ENCODE measurements around the gene IGSF1.

The IGSF1 gene

DNA sequence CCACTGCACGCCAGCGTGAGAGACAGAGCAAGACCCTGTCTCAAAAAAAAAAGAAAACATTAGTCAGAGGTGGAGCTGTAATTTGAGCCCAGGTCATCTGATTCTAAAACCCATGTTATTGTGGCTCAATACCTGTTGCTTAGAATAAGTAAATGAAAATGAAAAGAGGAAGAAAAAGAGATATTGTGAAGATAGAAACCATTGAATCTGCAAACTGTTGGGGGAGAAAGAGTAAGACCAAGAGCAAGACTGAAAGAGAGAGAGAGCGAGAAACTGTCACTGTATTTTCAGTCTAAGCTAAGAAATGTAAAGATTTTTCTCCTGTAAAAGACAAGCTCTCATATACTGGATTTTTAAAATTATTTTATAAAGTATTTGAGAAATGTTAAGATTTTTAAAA is 9.7 kb upstream of the IGSF1 start:
- TF ChIP-seq TAF1 (IDR thresholded peaks at IDR 0.05; ENCODE audit: borderline replicate concordance, low read depth, low read length) = no peak
- no peak for TF ChIP-seq POLR2A (IDR thresholded peaks at IDR 0.05; ENCODE audit: low read depth, low read length)
- TF ChIP-seq POLR2AphosphoS5 (IDR thresholded peaks at IDR 0.05; ENCODE audit: low read depth, low read length) = no peak
- FAIRE-seq = no peak
- DNase-seq (ENCODE audit: insufficient read length) = no peak

DNA sequence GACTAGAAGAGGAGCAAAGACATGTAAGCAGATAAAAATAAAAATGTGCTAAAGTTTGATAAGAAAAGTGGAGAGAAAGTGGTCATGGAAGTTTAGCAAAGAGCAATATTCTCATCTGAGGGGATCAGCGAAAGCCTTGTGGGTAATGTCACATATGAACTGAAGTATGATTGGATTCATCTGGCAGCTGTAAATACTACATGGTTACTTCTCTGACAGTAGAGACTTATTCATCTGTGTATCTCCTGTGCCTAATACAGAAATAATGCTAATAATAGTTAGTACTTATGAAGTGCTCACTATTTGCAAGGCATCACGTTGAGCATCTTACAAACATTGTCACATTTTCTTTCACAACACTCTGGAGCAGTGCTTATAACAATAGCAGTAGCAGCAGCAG is 8.9 kb upstream of the IGSF1 start:
- DNase-seq (ENCODE audit: insufficient read length) (no peak), FAIRE-seq (no peak)
- no peak for TF ChIP-seq POLR2A (IDR thresholded peaks at IDR 0.05; ENCODE audit: low read depth, low read length)
- no peak for TF ChIP-seq POLR2AphosphoS5 (IDR thresholded peaks at IDR 0.05; ENCODE audit: low read depth, low read length)
- TF ChIP-seq TAF1 (IDR thresholded peaks at IDR 0.05; ENCODE audit: borderline replicate concordance, low read depth, low read length) = no peak

DNA sequence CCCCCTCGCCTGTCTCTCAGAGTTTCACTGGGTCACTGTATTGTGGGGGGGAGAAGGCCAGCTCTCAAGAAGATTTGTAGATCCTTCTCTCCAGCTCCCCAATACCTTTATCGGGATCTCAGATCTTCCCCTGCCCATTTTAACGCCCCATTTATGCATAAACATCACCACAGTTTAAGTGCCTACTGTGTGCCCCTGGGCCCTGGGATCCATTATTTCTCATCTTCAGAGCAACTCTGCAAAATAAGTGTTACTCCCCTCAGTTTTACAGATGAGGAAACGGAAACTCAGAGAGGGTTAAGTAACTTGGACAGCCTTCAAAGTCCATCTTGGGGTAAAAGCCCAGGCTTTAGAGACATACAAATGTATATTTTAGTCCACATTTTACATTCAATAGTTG is 421 bp upstream of the IGSF1 start:
- no peak for TF ChIP-seq TAF1 (IDR thresholded peaks at IDR 0.05; ENCODE audit: borderline replicate concordance, low read depth, low read length)
- TF ChIP-seq POLR2AphosphoS5 (IDR thresholded peaks at IDR 0.05; ENCODE audit: low read depth, low read length) = no peak
- TF ChIP-seq POLR2A (IDR thresholded peaks at IDR 0.05; ENCODE audit: low read depth, low read length) = no peak
- FAIRE-seq (no peak), DNase-seq (ENCODE audit: insufficient read length) (no peak)

DNA sequence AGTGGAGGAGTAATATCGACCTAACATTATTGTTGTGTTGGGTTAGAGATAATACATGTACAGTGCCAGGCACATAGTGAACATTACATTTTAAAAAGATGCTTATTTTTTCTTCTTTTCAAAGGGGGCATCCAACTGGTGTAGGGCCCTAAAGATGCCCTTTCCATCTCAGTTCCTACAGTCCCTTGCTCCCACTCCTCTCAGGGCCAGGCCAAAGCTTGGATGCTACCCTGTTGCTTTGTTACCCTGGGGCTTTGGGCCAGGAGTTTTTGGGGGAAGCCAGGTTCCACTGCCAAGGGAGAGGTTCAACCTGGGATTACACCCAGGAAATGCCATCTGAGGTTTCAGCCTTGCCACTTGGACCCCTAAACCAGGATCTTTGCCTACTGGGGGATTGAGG is 918 bp downstream of the IGSF1 start:
- FAIRE-seq (no peak), DNase-seq (ENCODE audit: insufficient read length) (no peak)
- no peak for TF ChIP-seq POLR2A (IDR thresholded peaks at IDR 0.05; ENCODE audit: low read depth, low read length)
- no peak for TF ChIP-seq TAF1 (IDR thresholded peaks at IDR 0.05; ENCODE audit: borderline replicate concordance, low read depth, low read length)
- no peak for TF ChIP-seq POLR2AphosphoS5 (IDR thresholded peaks at IDR 0.05; ENCODE audit: low read depth, low read length)

DNA sequence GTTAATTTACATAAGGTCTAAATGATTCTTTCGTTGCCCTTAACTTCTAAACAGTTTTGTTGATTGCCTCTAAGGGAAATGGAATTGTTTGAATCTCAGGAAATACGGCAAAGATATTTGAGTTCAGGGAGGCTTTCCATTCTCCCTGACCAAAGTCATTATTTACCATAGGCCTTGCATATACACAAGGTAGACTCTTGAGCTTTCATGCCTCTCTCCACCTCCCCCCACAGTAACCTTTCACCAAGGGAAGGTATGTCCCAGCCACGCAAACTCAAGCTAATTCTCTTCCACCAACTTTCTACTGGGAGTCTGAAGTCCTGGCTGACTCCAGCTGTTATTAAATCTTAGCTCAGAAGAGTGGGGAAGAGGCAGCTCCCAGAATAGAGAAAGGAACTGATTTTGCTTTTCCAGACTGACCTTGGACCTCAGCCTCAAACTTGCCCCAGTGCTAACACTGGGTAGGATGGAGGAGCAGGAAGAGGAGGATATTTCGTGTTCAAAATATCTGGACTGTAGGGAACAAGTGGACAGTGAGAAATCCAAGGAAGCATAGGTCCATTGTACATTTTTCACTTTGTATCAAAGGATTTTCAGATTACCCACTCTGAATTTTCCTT is 1.4 kb downstream of the IGSF1 start:
- TF ChIP-seq POLR2A (IDR thresholded peaks at IDR 0.05; ENCODE audit: low read depth, low read length) = no peak
- no peak for TF ChIP-seq POLR2AphosphoS5 (IDR thresholded peaks at IDR 0.05; ENCODE audit: low read depth, low read length)
- no peak for TF ChIP-seq TAF1 (IDR thresholded peaks at IDR 0.05; ENCODE audit: borderline replicate concordance, low read depth, low read length)
- DNase-seq (ENCODE audit: insufficient read length) = no peak
- no peak for FAIRE-seq

DNA sequence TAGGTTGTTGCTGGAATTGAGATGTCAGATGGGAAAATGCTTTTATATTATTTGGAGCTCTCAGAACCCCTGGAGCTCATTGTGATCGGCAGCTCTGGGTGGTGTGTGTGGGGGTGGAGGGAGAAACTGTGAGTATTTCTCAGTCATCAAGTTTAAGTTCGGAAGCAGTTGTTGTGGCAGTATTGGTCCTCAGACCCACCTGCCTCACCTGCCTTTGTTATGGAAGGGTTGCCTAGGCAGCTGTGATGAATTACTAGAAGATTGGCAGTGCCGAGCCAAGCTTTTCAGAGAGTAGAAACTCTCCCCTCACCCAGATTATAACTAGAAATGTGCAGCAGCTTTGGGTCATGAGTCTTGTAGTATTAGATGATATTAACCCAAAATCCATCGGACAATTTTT is 9.5 kb downstream of the IGSF1 start:
- DNase-seq (ENCODE audit: insufficient read length) (no peak), FAIRE-seq (no peak)
- TF ChIP-seq POLR2A (IDR thresholded peaks at IDR 0.05; ENCODE audit: low read depth, low read length) = no peak
- TF ChIP-seq TAF1 (IDR thresholded peaks at IDR 0.05; ENCODE audit: borderline replicate concordance, low read depth, low read length) = no peak
- no peak for TF ChIP-seq POLR2AphosphoS5 (IDR thresholded peaks at IDR 0.05; ENCODE audit: low read depth, low read length)

DNA sequence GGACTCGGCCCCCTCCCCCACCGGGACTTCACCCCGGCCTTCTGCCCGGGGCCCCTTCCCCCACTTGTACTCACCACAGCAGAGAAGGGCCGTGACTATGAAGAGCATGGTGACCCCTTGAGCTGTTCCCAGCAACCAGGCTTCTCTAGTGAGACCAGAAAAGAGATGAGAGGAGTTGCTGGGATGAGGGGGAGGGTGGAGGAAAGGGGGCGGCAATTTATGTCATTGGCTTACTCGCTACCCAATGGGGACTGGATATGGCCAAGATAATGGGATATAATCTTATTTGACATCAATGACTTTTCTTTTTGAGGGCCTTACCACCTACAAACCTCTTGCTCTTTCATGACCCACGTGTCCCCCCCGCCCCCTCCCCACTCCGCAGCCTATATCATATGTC is 9.9 kb downstream of the IGSF1 start:
- FAIRE-seq (no peak), DNase-seq (ENCODE audit: insufficient read length) (no peak)
- TF ChIP-seq TAF1 (IDR thresholded peaks at IDR 0.05; ENCODE audit: borderline replicate concordance, low read depth, low read length) = no peak
- no peak for TF ChIP-seq POLR2AphosphoS5 (IDR thresholded peaks at IDR 0.05; ENCODE audit: low read depth, low read length)
- no peak for TF ChIP-seq POLR2A (IDR thresholded peaks at IDR 0.05; ENCODE audit: low read depth, low read length)

DNA sequence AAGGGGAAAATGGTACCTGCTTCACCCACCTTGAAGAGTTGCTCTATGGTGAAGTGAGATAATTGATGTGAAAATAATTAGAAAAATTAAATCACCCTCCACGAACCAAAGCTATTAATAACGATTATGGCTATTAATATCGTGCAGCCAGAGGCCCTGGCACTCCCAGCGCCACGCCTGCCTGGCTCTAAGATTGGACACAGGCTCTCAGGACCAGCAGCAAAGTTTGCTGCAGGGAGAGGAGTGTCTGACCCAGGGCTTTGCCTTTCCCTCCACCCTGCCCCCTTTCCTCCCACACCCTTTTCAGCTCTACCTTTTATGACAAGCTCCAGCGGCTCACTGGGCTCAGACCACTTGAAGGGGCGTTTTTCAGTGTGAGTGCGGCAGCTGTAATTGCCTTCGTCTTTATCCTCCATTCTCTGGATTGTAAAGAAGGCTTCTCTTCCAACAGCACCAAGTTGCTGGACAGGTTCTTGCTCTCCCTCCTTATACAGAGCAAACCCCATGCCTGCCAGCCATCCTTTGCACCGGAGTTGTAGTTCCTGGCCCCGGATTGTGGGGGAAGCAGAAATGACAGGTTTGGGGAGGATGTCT is 11.5 kb downstream of the IGSF1 start:
- TF ChIP-seq POLR2A (IDR thresholded peaks at IDR 0.05; ENCODE audit: low read depth, low read length) (no peak), TAF1 (IDR thresholded peaks at IDR 0.05; ENCODE audit: borderline replicate concordance, low read depth, low read length) (no peak), POLR2AphosphoS5 (IDR thresholded peaks at IDR 0.05; ENCODE audit: low read depth, low read length) (no peak)
- FAIRE-seq (no peak), DNase-seq (ENCODE audit: insufficient read length) (no peak)

DNA sequence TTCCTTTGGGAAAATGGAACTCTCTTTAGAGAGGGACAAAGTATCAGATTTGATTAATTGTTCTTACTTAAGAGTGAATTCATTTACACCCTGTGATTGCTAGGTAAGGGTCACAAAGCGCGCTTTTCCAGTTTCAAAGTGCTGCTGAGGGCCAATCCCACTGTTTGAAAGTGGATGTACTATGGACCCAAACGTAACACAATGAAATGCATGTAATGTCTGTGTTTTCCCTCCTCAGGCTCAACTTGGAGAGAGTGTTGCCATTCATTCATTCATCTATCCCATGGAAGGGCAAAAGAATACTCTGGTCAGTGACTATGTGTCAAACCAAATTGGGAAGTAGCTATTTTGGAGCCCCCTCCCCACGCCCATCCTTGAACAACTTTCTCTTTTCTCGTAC is 16.1 kb downstream of the IGSF1 start:
- FAIRE-seq (no peak), DNase-seq (ENCODE audit: insufficient read length) (no peak)
- no peak for TF ChIP-seq POLR2A (IDR thresholded peaks at IDR 0.05; ENCODE audit: low read depth, low read length)
- no peak for TF ChIP-seq POLR2AphosphoS5 (IDR thresholded peaks at IDR 0.05; ENCODE audit: low read depth, low read length)
- TF ChIP-seq TAF1 (IDR thresholded peaks at IDR 0.05; ENCODE audit: borderline replicate concordance, low read depth, low read length) = no peak

DNA sequence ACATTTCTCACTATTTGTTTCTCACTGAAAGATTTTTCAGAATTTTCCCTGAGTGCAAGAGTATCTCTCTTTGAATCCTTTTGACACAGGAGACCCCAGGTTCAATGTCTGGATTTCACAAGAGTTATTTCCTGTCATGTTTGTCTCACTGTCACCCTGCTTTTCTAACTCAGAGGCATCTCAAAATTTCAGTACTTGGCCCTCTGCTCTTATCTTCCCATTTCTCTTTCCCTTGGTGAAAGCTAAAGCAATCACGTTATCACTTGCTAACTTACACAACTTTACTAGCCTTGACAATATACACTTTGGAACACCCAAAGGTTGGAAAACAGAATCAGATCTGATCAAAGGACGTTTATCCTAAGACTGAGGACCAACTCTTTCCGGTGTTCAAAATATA is 17.3 kb downstream of the IGSF1 start:
- FAIRE-seq (no peak), DNase-seq (ENCODE audit: insufficient read length) (no peak)
- TF ChIP-seq POLR2A (IDR thresholded peaks at IDR 0.05; ENCODE audit: low read depth, low read length) = no peak
- TF ChIP-seq TAF1 (IDR thresholded peaks at IDR 0.05; ENCODE audit: borderline replicate concordance, low read depth, low read length) = no peak
- no peak for TF ChIP-seq POLR2AphosphoS5 (IDR thresholded peaks at IDR 0.05; ENCODE audit: low read depth, low read length)

DNA sequence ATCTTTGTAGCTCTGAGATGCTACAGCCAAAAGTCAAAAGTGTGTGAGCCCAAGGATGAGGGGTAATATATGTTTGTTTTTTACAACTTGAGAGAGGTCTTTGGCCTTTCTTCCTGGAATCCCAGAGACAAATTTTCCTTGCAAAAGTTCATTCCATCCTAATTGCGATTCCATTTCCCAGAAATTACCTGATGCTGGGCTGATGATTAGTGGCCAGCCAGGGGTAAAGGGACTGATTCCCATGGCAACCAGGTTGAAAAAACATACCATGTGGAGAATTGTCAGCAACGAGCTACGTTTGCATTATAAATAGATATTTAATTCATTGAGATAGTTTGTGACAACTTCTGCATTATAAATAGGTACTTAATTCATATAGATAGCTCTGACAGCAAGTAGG is 17.8 kb downstream of the IGSF1 start:
- TF ChIP-seq TAF1 (IDR thresholded peaks at IDR 0.05; ENCODE audit: borderline replicate concordance, low read depth, low read length) (no peak), POLR2AphosphoS5 (IDR thresholded peaks at IDR 0.05; ENCODE audit: low read depth, low read length) (no peak), POLR2A (IDR thresholded peaks at IDR 0.05; ENCODE audit: low read depth, low read length) (no peak)
- no peak for FAIRE-seq
- no peak for DNase-seq (ENCODE audit: insufficient read length)

DNA sequence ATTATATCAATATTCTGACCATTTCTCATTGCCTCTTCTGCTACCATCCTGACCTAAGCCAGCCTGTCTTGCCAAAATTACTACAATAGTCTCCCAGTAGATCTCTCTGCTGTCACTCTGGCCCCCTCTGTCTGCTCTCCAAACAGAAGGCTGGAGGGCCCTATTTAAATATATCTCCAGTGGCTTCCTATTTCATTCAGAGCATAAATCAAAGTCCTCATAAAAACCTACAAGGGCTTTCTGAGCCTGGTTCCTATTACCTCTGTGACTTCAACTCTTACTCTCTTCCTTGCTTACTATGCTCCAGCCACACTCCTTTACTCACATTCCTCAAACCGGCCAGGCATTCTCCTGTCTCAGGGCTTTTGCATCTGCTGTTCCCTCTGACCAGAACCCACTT is 19.0 kb downstream of the IGSF1 start:
- DNase-seq (ENCODE audit: insufficient read length) (no peak), FAIRE-seq (no peak)
- no peak for TF ChIP-seq POLR2AphosphoS5 (IDR thresholded peaks at IDR 0.05; ENCODE audit: low read depth, low read length)
- TF ChIP-seq POLR2A (IDR thresholded peaks at IDR 0.05; ENCODE audit: low read depth, low read length) = no peak
- TF ChIP-seq TAF1 (IDR thresholded peaks at IDR 0.05; ENCODE audit: borderline replicate concordance, low read depth, low read length) = no peak
